Measurements from ENCODE around the gene ARAP3. TPM values are rescaled to one million over a fixed set of nuclear protein-coding genes. Genes with fewer than 3 reads are reported as not detected.

Gene ARAP3
- total RNA-seq, 1 donor from 2014 or later = 10.5 TPM

GRCh38 chr5:141656396-141656795, 25.6 kb downstream of the ARAP3 start:
- DNase-seq (ENCODE audit: low spot score) = no peak
- H3K9me3 Mint-ChIP-seq = no peaks in the 10 kb centered on the region
- H3K4me1 Mint-ChIP-seq (ENCODE audit: low read depth) = peaks cover 8% of the 10 kb centered on the region
- no peaks in the 10 kb centered on the region for H3K27me3 Mint-ChIP-seq (ENCODE audit: low read depth)
- no peak overlapping the region for H3K27ac Mint-ChIP-seq
- H3K4me3 Mint-ChIP-seq (ENCODE audit: low read depth) = no peak overlapping the region
- peaks cover 4% of the 10 kb centered on the region for H3K36me3 Mint-ChIP-seq (ENCODE audit: low read depth)
- intact Hi-C loops (cut with micrococcal nuclease) = no loop called here

GRCh38 chr5:141655020-141655419, 27.0 kb downstream of the ARAP3 start:
- Mint-ChIP-seq H3K4me1 (ENCODE audit: low read depth) (peaks cover 11% of the 10 kb centered on the region), H3K27ac (no peak overlapping the region), H3K4me3 (ENCODE audit: low read depth) (no peak overlapping the region), H3K36me3 (ENCODE audit: low read depth) (peaks cover 4% of the 10 kb centered on the region), H3K27me3 (ENCODE audit: low read depth) (no peaks in the 10 kb centered on the region), H3K9me3 (no peaks in the 10 kb centered on the region)
- intact Hi-C loops (cut with micrococcal nuclease) = no loop called here
- DNase-seq (ENCODE audit: low spot score) = no peak

- no peak for DNase-seq (ENCODE audit: low spot score)
- Mint-ChIP-seq H3K4me1 (ENCODE audit: low read depth) (peaks cover 15% of the 10 kb centered on the region), H3K27ac (no peak overlapping the region), H3K36me3 (ENCODE audit: low read depth) (peaks cover 4% of the 10 kb centered on the region), H3K9me3 (no peaks in the 10 kb centered on the region), H3K27me3 (ENCODE audit: low read depth) (no peaks in the 10 kb centered on the region), H3K4me3 (ENCODE audit: low read depth) (no peak overlapping the region)
- intact Hi-C loops (cut with micrococcal nuclease) = no loop called here
These were observed 27.7 kb downstream of the ARAP3 start for GRCh38 chr5:141654298-141654697.

- Mint-ChIP-seq H3K4me1 (ENCODE audit: low read depth) (peaks cover 11% of the 10 kb centered on the region), H3K27ac (peak overlapping the region; percentile 42), H3K27me3 (ENCODE audit: low read depth) (no peaks in the 10 kb centered on the region), H3K36me3 (ENCODE audit: low read depth) (peaks cover 8% of the 10 kb centered on the region), H3K9me3 (no peaks in the 10 kb centered on the region), H3K4me3 (ENCODE audit: low read depth) (peak overlapping the region; percentile 98)
- no peak for DNase-seq (ENCODE audit: low spot score)
- intact Hi-C loops (cut with micrococcal nuclease) = loop anchor here (1.0 kb wide), 1 partner anchor 15 kb away; the partner anchor contains the start of genes HDAC3 and RELL2
These were observed 30.3 kb downstream of the ARAP3 start for GRCh38 chr5:141651728-141652105.

GRCh38 chr5:141650851-141651727, 30.9 kb downstream of the ARAP3 start, which contains the start of gene FCHSD1:
TSS of gene FCHSD1 (minus strand) at chr5:141651418. CDS start at chr5:141651368, 50 bp downstream.
- no peaks in the 10 kb centered on the region for H3K27me3 Mint-ChIP-seq (ENCODE audit: low read depth)
- intact Hi-C loops (cut with micrococcal nuclease) = loop anchor here (1.0 kb wide), 1 partner anchor 15 kb away; the partner anchor contains the start of genes HDAC3 and RELL2

GRCh38 chr5:141649972-141650371, 32.1 kb downstream of the ARAP3 start:
- intact Hi-C loops (cut with micrococcal nuclease) = no loop called here
- H3K4me1 Mint-ChIP-seq (ENCODE audit: low read depth) = peaks cover 11% of the 10 kb centered on the region
- H3K27ac Mint-ChIP-seq = no peak overlapping the region
- H3K27me3 Mint-ChIP-seq (ENCODE audit: low read depth) = no peaks in the 10 kb centered on the region
- H3K9me3 Mint-ChIP-seq = no peaks in the 10 kb centered on the region
- peak overlapping the region; percentile 98 for H3K4me3 Mint-ChIP-seq (ENCODE audit: low read depth)
- H3K36me3 Mint-ChIP-seq (ENCODE audit: low read depth) = peaks cover 18% of the 10 kb centered on the region
- DNase-seq (ENCODE audit: low spot score) = no peak

More at GRCh38 chr5:141650851-141651727, 30.9 kb downstream of the ARAP3 start, which contains the start of gene FCHSD1:
- Mint-ChIP-seq H3K9me3 (no peaks in the 10 kb centered on the region), H3K36me3 (ENCODE audit: low read depth) (peaks cover 12% of the 10 kb centered on the region), H3K4me1 (ENCODE audit: low read depth) (peaks cover 11% of the 10 kb centered on the region), H3K4me3 (ENCODE audit: low read depth) (peak within 1 kb of the TSS; percentile 98), H3K27ac (peak within 1 kb of the TSS; percentile 94)
- DNase-seq (ENCODE audit: low spot score) = peak; percentile 76

- DNase-seq (ENCODE audit: low spot score) = no peak
- H3K4me3 Mint-ChIP-seq (ENCODE audit: low read depth) = no peak overlapping the region
- no peaks in the 10 kb centered on the region for H3K9me3 Mint-ChIP-seq
- intact Hi-C loops (cut with micrococcal nuclease) = no loop called here
- H3K27me3 Mint-ChIP-seq (ENCODE audit: low read depth) = no peaks in the 10 kb centered on the region
- H3K27ac Mint-ChIP-seq = no peak overlapping the region
- peaks cover 11% of the 10 kb centered on the region for H3K4me1 Mint-ChIP-seq (ENCODE audit: low read depth)
- H3K36me3 Mint-ChIP-seq (ENCODE audit: low read depth) = peaks cover 21% of the 10 kb centered on the region
These were observed 32.9 kb downstream of the ARAP3 start for GRCh38 chr5:141649056-141649688.

GRCh38 chr5:141647851-141648250, 34.2 kb downstream of the ARAP3 start:
- no peak overlapping the region for H3K4me3 Mint-ChIP-seq (ENCODE audit: low read depth)
- no peaks in the 10 kb centered on the region for H3K9me3 Mint-ChIP-seq
- H3K4me1 Mint-ChIP-seq (ENCODE audit: low read depth) = peaks cover 11% of the 10 kb centered on the region
- no peak for DNase-seq (ENCODE audit: low spot score)
- intact Hi-C loops (cut with micrococcal nuclease) = no loop called here
- peaks cover 24% of the 10 kb centered on the region for H3K36me3 Mint-ChIP-seq (ENCODE audit: low read depth)
- no peak overlapping the region for H3K27ac Mint-ChIP-seq
- no peaks in the 10 kb centered on the region for H3K27me3 Mint-ChIP-seq (ENCODE audit: low read depth)

GRCh38 chr5:141647242-141647641, 34.8 kb downstream of the ARAP3 start:
- no peaks in the 10 kb centered on the region for H3K27me3 Mint-ChIP-seq (ENCODE audit: low read depth)
- H3K4me1 Mint-ChIP-seq (ENCODE audit: low read depth) = peaks cover 10% of the 10 kb centered on the region
- no peak overlapping the region for H3K4me3 Mint-ChIP-seq (ENCODE audit: low read depth)
- DNase-seq (ENCODE audit: low spot score) = no peak
- intact Hi-C loops (cut with micrococcal nuclease) = no loop called here
- no peak overlapping the region for H3K27ac Mint-ChIP-seq
- no peaks in the 10 kb centered on the region for H3K9me3 Mint-ChIP-seq
- peaks cover 24% of the 10 kb centered on the region for H3K36me3 Mint-ChIP-seq (ENCODE audit: low read depth)

- intact Hi-C loops (cut with micrococcal nuclease) = no loop called here
- no peak overlapping the region for H3K27ac Mint-ChIP-seq
- H3K27me3 Mint-ChIP-seq (ENCODE audit: low read depth) = no peaks in the 10 kb centered on the region
- no peak overlapping the region for H3K4me3 Mint-ChIP-seq (ENCODE audit: low read depth)
- no peaks in the 10 kb centered on the region for H3K9me3 Mint-ChIP-seq
- H3K4me1 Mint-ChIP-seq (ENCODE audit: low read depth) = peaks cover 16% of the 10 kb centered on the region
- H3K36me3 Mint-ChIP-seq (ENCODE audit: low read depth) = peaks cover 35% of the 10 kb centered on the region
- DNase-seq (ENCODE audit: low spot score) = no peak
These were observed 36.0 kb downstream of the ARAP3 start for GRCh38 chr5:141646026-141646425.

GRCh38 chr5:141641634-141642267, 40.3 kb downstream of the ARAP3 start:
- no peak overlapping the region for H3K4me3 Mint-ChIP-seq (ENCODE audit: low read depth)
- H3K4me1 Mint-ChIP-seq (ENCODE audit: low read depth) = peaks cover 17% of the 10 kb centered on the region
- H3K27ac Mint-ChIP-seq = peak overlapping the region; percentile 13
- no peak for DNase-seq (ENCODE audit: low spot score)
- intact Hi-C loops (cut with micrococcal nuclease) = no loop called here
- H3K36me3 Mint-ChIP-seq (ENCODE audit: low read depth) = peaks cover 36% of the 10 kb centered on the region
- H3K27me3 Mint-ChIP-seq (ENCODE audit: low read depth) = no peaks in the 10 kb centered on the region
- no peaks in the 10 kb centered on the region for H3K9me3 Mint-ChIP-seq

- Mint-ChIP-seq H3K4me3 (ENCODE audit: low read depth) (no peak overlapping the region), H3K27me3 (ENCODE audit: low read depth) (no peaks in the 10 kb centered on the region), H3K9me3 (no peaks in the 10 kb centered on the region), H3K36me3 (ENCODE audit: low read depth) (peaks cover 28% of the 10 kb centered on the region), H3K27ac (no peak overlapping the region), H3K4me1 (ENCODE audit: low read depth) (peaks cover 22% of the 10 kb centered on the region)
- DNase-seq (ENCODE audit: low spot score) = no peak
- intact Hi-C loops (cut with micrococcal nuclease) = no loop called here
These were observed 41.3 kb downstream of the ARAP3 start for GRCh38 chr5:141640698-141641097.

Measured in activated T-helper 2 cell treated with anti-CD3 and anti-CD28 coated beads, Interferon-gamma antibody, Interleukin-2, Interleukin-4, amounts not matched to agents 10 μg/mL and 5 μg/mL and 100 μg/mL, durations not matched to agents 14 hours and 24 hours and 36 hours (primary cell).